ENCODE data around the gene CDK5R2. TPM values are rescaled to one million over a fixed set of nuclear protein-coding genes. Genes with fewer than 3 reads are reported as not detected.

Gene CDK5R2
- total RNA-seq, 1 donor from 2014 or later: not detected

GRCh38 chr2:218954541-218955300, 4.7 kb upstream of the CDK5R2 start:
- DNase-seq (ENCODE audit: low spot score): no peak
- H3K4me1 Mint-ChIP-seq (ENCODE audit: low read depth): no peaks in the 10 kb centered on the region
- H3K27ac Mint-ChIP-seq: no peak overlapping the region
- intact Hi-C loops (cut with micrococcal nuclease): no loop called here
- no peaks in the 10 kb centered on the region for H3K9me3 Mint-ChIP-seq
- H3K36me3 Mint-ChIP-seq (ENCODE audit: low read depth): no peaks in the 10 kb centered on the region
- peaks cover 46% of the 10 kb centered on the region for H3K27me3 Mint-ChIP-seq (ENCODE audit: insufficient read depth)
- H3K4me3 Mint-ChIP-seq: no peak overlapping the region

- no peaks in the 10 kb centered on the region for H3K9me3 Mint-ChIP-seq
- no peaks in the 10 kb centered on the region for H3K4me1 Mint-ChIP-seq (ENCODE audit: low read depth)
- no peak for DNase-seq (ENCODE audit: low spot score)
- H3K27me3 Mint-ChIP-seq (ENCODE audit: insufficient read depth): peaks cover 47% of the 10 kb centered on the region
- H3K36me3 Mint-ChIP-seq (ENCODE audit: low read depth): no peaks in the 10 kb centered on the region
- H3K4me3 Mint-ChIP-seq: no peak overlapping the region
- H3K27ac Mint-ChIP-seq: no peak overlapping the region
- intact Hi-C loops (cut with micrococcal nuclease): no loop called here
Observed at GRCh38 chr2:218956039-218956438, 3.4 kb upstream of the CDK5R2 start.

GRCh38 chr2:218957671-218958070, 1.8 kb upstream of the CDK5R2 start:
- H3K9me3 Mint-ChIP-seq: no peaks in the 10 kb centered on the region
- H3K4me3 Mint-ChIP-seq: no peak overlapping the region
- no peaks in the 10 kb centered on the region for H3K4me1 Mint-ChIP-seq (ENCODE audit: low read depth)
- no peak overlapping the region for H3K27ac Mint-ChIP-seq
- no peak for DNase-seq (ENCODE audit: low spot score)
- H3K36me3 Mint-ChIP-seq (ENCODE audit: low read depth): peaks cover 3% of the 10 kb centered on the region
- intact Hi-C loops (cut with micrococcal nuclease): no loop called here
- H3K27me3 Mint-ChIP-seq (ENCODE audit: insufficient read depth): peaks cover 50% of the 10 kb centered on the region

- Mint-ChIP-seq H3K27ac (no peak overlapping the region), H3K36me3 (ENCODE audit: low read depth) (peaks cover 3% of the 10 kb centered on the region), H3K27me3 (ENCODE audit: insufficient read depth) (peaks cover 56% of the 10 kb centered on the region), H3K4me3 (no peak overlapping the region), H3K4me1 (ENCODE audit: low read depth) (no peaks in the 10 kb centered on the region), H3K9me3 (no peaks in the 10 kb centered on the region)
- DNase-seq (ENCODE audit: low spot score): no peak
- intact Hi-C loops (cut with micrococcal nuclease): no loop called here
Observed at GRCh38 chr2:218958276-218958675, 1.2 kb upstream of the CDK5R2 start.

DNA sequence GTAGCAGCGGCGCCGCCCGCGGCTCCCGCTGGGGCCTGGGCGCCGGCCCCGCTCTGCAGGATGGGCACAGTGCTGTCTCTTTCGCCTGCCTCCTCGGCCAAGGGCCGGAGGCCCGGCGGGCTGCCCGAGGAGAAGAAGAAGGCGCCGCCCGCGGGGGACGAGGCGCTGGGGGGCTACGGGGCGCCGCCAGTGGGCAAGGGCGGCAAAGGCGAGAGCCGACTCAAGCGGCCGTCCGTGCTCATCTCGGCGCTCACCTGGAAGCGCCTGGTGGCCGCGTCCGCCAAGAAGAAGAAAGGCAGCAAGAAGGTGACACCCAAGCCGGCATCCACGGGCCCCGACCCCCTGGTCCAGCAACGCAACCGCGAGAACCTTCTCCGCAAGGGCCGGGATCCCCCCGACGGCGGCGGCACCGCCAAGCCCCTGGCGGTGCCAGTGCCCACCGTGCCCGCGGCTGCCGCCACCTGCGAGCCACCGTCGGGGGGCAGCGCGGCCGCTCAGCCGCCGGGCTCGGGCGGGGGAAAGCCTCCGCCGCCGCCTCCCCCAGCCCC, 369 bp downstream of the CDK5R2 start:
- Mint-ChIP-seq H3K27me3 (ENCODE audit: insufficient read depth) (peaks cover 61% of the 10 kb centered on the region), H3K4me3 (no peak overlapping the region), H3K9me3 (no peaks in the 10 kb centered on the region), H3K36me3 (ENCODE audit: low read depth) (peaks cover 3% of the 10 kb centered on the region), H3K27ac (no peak overlapping the region), H3K4me1 (ENCODE audit: low read depth) (no peaks in the 10 kb centered on the region)
- intact Hi-C loops (cut with micrococcal nuclease): loop anchor here (2.0 to 5.0 kb wide), 2 partner anchors 63 to 83 kb away; no protein-coding TSS in a partner anchor
- DNase-seq (ENCODE audit: low spot score): no peak

- Mint-ChIP-seq H3K4me1 (ENCODE audit: low read depth) (no peaks in the 10 kb centered on the region), H3K27ac (peak overlapping the region; percentile 18), H3K4me3 (no peak overlapping the region), H3K9me3 (no peaks in the 10 kb centered on the region), H3K27me3 (ENCODE audit: insufficient read depth) (peaks cover 57% of the 10 kb centered on the region), H3K36me3 (ENCODE audit: low read depth) (peaks cover 3% of the 10 kb centered on the region)
- DNase-seq (ENCODE audit: low spot score): no peak
- intact Hi-C loops (cut with micrococcal nuclease): loop anchor here (1.0 to 5.0 kb wide), 3 partner anchors 20 to 84 kb away; no protein-coding TSS in a partner anchor
Observed at GRCh38 chr2:218960309-218961165, 1.1 kb downstream of the CDK5R2 start.

DNA sequence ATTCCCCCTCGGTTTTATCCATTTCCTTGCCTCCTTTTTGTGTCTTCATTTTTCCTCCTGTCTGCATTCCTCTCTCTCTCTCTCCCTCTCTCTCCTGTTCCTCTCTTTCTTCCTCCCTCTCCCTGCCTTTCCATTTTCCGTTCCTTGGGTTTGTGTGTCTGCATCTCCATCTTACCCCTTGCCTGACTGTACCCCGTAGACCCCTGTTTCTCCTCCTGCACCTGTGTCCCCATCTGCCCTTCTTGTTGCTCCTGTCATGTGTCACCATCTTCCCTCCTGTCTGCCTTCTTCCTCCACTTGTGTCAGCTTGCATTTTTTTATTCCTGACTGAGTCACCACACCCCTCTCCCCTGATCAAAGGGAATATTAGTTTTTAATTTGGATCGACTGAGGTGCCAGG, 1.8 kb downstream of the CDK5R2 start:
- intact Hi-C loops (cut with micrococcal nuclease): loop anchor here (1.0 to 5.0 kb wide), 3 partner anchors 19 to 84 kb away; no protein-coding TSS in a partner anchor
- DNase-seq (ENCODE audit: low spot score): no peak
- H3K27ac Mint-ChIP-seq: peak overlapping the region; percentile 18
- H3K36me3 Mint-ChIP-seq (ENCODE audit: low read depth): peaks cover 3% of the 10 kb centered on the region
- H3K4me1 Mint-ChIP-seq (ENCODE audit: low read depth): no peaks in the 10 kb centered on the region
- H3K27me3 Mint-ChIP-seq (ENCODE audit: insufficient read depth): peaks cover 53% of the 10 kb centered on the region
- H3K9me3 Mint-ChIP-seq: no peaks in the 10 kb centered on the region
- H3K4me3 Mint-ChIP-seq: peak overlapping the region; percentile 1

- Mint-ChIP-seq H3K4me3 (no peak overlapping the region), H3K27me3 (ENCODE audit: insufficient read depth) (peaks cover 47% of the 10 kb centered on the region), H3K27ac (no peak overlapping the region), H3K36me3 (ENCODE audit: low read depth) (peaks cover 3% of the 10 kb centered on the region), H3K4me1 (ENCODE audit: low read depth) (no peaks in the 10 kb centered on the region), H3K9me3 (no peaks in the 10 kb centered on the region)
- no peak for DNase-seq (ENCODE audit: low spot score)
- intact Hi-C loops (cut with micrococcal nuclease): loop anchor here (1.0 to 5.0 kb wide), 3 partner anchors 18 to 85 kb away; no protein-coding TSS in a partner anchor
Observed at GRCh38 chr2:218961651-218962570, 2.4 kb downstream of the CDK5R2 start.

GRCh38 chr2:218962859-218963492, 3.5 kb downstream of the CDK5R2 start:
- intact Hi-C loops (cut with micrococcal nuclease): loop anchor here (5.0 kb wide), 1 partner anchor 66 kb away; no protein-coding TSS in a partner anchor
- no peaks in the 10 kb centered on the region for H3K9me3 Mint-ChIP-seq
- peak; percentile 33 for DNase-seq (ENCODE audit: low spot score)
- no peak overlapping the region for H3K4me3 Mint-ChIP-seq
- no peak overlapping the region for H3K27ac Mint-ChIP-seq
- H3K4me1 Mint-ChIP-seq (ENCODE audit: low read depth): no peaks in the 10 kb centered on the region
- H3K36me3 Mint-ChIP-seq (ENCODE audit: low read depth): peaks cover 3% of the 10 kb centered on the region
- H3K27me3 Mint-ChIP-seq (ENCODE audit: insufficient read depth): peaks cover 48% of the 10 kb centered on the region

GRCh38 chr2:218963601-218964000, 4.1 kb downstream of the CDK5R2 start:
- no peak overlapping the region for H3K4me3 Mint-ChIP-seq
- no peaks in the 10 kb centered on the region for H3K4me1 Mint-ChIP-seq (ENCODE audit: low read depth)
- H3K9me3 Mint-ChIP-seq: no peaks in the 10 kb centered on the region
- H3K27ac Mint-ChIP-seq: no peak overlapping the region
- peaks cover 44% of the 10 kb centered on the region for H3K27me3 Mint-ChIP-seq (ENCODE audit: insufficient read depth)
- intact Hi-C loops (cut with micrococcal nuclease): loop anchor here (5.0 kb wide), 1 partner anchor 66 kb away; no protein-coding TSS in a partner anchor
- no peak for DNase-seq (ENCODE audit: low spot score)
- H3K36me3 Mint-ChIP-seq (ENCODE audit: low read depth): peaks cover 3% of the 10 kb centered on the region

DNA sequence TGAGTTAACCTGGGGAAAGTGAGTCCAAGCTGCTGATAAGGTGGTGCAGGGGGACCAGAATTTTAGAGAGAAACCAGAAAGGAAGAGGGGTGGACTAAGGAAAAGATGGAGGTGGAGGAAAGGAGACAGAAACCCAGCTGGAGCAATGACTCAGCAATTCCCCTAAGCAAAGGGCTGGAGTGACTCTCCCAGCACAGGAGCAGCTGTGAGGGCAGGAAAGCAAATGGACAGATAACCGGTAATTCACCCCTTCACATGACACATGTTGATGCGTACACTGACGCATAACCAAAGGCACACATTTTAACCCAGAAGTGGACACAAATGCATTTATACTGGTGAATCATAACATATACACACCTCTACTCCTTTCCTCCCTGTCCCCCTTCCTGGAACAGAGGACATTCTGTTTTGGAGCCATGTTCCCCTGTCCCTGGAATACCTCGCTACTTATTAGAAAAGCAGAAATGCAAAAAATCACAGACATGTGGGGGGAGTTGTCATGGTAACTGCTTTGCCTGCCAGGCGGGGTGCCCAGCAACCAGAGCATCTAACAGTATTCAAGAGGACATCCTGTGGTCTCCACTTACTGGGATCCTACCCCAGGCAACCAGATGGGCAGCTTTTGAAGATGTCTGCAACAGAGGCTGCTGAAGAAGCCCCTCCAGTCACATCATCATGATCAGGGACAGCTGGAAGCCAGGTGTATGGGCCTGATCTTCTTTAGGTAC, 4.7 kb downstream of the CDK5R2 start:
- DNase-seq (ENCODE audit: low spot score): no peak
- H3K4me1 Mint-ChIP-seq (ENCODE audit: low read depth): no peaks in the 10 kb centered on the region
- H3K27ac Mint-ChIP-seq: no peak overlapping the region
- peaks cover 40% of the 10 kb centered on the region for H3K27me3 Mint-ChIP-seq (ENCODE audit: insufficient read depth)
- H3K36me3 Mint-ChIP-seq (ENCODE audit: low read depth): peaks cover 3% of the 10 kb centered on the region
- H3K4me3 Mint-ChIP-seq: no peak overlapping the region
- no peaks in the 10 kb centered on the region for H3K9me3 Mint-ChIP-seq
- intact Hi-C loops (cut with micrococcal nuclease): loop anchor here (5.0 kb wide), 1 partner anchor 67 kb away; no protein-coding TSS in a partner anchor
